ENCODE data around the gene LYPD3. TPM values are rescaled to one million over a fixed set of nuclear protein-coding genes. Genes with fewer than 3 reads are reported as not detected.
A peak's percentile ranks its signal among the peaks of the same experiment; 100 is the strongest.

Gene LYPD3
- total and polyA plus RNA-seq, 12 donors, result 0.18 to 1.9 (median 0.84) TPM

GRCh38 chr19:43430976-43431375 lies 34.4 kb downstream of the LYPD3 start:
- WGBS, 4 donors, result 73 to 84% (median 80%) methylated on average over 9 of the region's 9 CpGs
- intact Hi-C loops (cut with DNase I), result no loop called here
- H3K27ac ChIP-seq, result no peak overlapping the region
- no peaks in the 10 kb centered on the region for H3K36me3 ChIP-seq (replicated peaks in 1 of 2)
- no peaks in the 10 kb centered on the region for H3K4me1 ChIP-seq (replicated peaks in 1 of 2)
- TF ChIP-seq POLR2A (IDR thresholded peaks at IDR 0.05) (no peak), CTCF (IDR thresholded peaks at IDR 0.05) (no peak)
- no peak for DNase-seq
- no peak overlapping the region for H3K4me3 ChIP-seq
- no peaks in the 10 kb centered on the region for H3K9me3 ChIP-seq (replicated peaks in 1 of 3)
- H3K27me3 ChIP-seq, result no peaks in the 10 kb centered on the region

GRCh38 chr19:43430142-43430710 lies 35.2 kb downstream of the LYPD3 start:
- no peaks in the 10 kb centered on the region for H3K9me3 ChIP-seq (replicated peaks in 1 of 3)
- no peak overlapping the region for H3K4me3 ChIP-seq
- H3K27me3 ChIP-seq, result no peaks in the 10 kb centered on the region
- 46 to 71% (median 59%) methylated on average over 6 of the region's 6 CpGs for WGBS, 4 donors
- TF ChIP-seq CTCF (IDR thresholded peaks at IDR 0.05) (no peak), POLR2A (IDR thresholded peaks at IDR 0.05) (no peak)
- no peaks in the 10 kb centered on the region for H3K36me3 ChIP-seq (replicated peaks in 1 of 2)
- intact Hi-C loops (cut with DNase I), result no loop called here
- H3K27ac ChIP-seq, result no peak overlapping the region
- DNase-seq, result no peak
- no peaks in the 10 kb centered on the region for H3K4me1 ChIP-seq (replicated peaks in 1 of 2)

- H3K4me3 ChIP-seq, result no peak overlapping the region
- intact Hi-C loops (cut with DNase I), result no loop called here
- TF ChIP-seq POLR2A (IDR thresholded peaks at IDR 0.05) (no peak), CTCF (IDR thresholded peaks at IDR 0.05) (no peak)
- no peaks in the 10 kb centered on the region for H3K4me1 ChIP-seq (replicated peaks in 1 of 2)
- H3K36me3 ChIP-seq (replicated peaks in 1 of 2), result no peaks in the 10 kb centered on the region
- H3K27ac ChIP-seq, result no peak overlapping the region
- WGBS, 4 donors, result 84 to 90% (median 86%) methylated on average over 7 of the region's 7 CpGs
- H3K9me3 ChIP-seq (replicated peaks in 1 of 3), result no peaks in the 10 kb centered on the region
- DNase-seq, result no peak
- no peaks in the 10 kb centered on the region for H3K27me3 ChIP-seq
These were observed 36.0 kb downstream of the LYPD3 start for GRCh38 chr19:43429395-43429794.

- Histone ChIP-seq H3K9me3 (replicated peaks in 1 of 3) (no peaks in the 10 kb centered on the region), H3K4me1 (replicated peaks in 1 of 2) (no peaks in the 10 kb centered on the region), H3K27ac (no peak overlapping the region), H3K27me3 (no peaks in the 10 kb centered on the region), H3K36me3 (replicated peaks in 1 of 2) (no peaks in the 10 kb centered on the region), H3K4me3 (no peak overlapping the region)
- TF ChIP-seq CTCF (IDR thresholded peaks at IDR 0.05), result peak; percentile 11 to 37 (median 22)
- no peak for TF ChIP-seq POLR2A (IDR thresholded peaks at IDR 0.05)
- WGBS, 4 donors, result 20 to 29% (median 22%) methylated on average over 8 of the region's 8 CpGs
- intact Hi-C loops (cut with DNase I), result no loop called here
- DNase-seq, result peak in 2 of 7 donors; percentile 18 to 33
These were observed 39.6 kb downstream of the LYPD3 start for GRCh38 chr19:43425567-43426392.
